HCT116 (cell line): ENCODE results near the gene EIF5A2. TPM values are rescaled to one million over a fixed set of nuclear protein-coding genes. Genes with fewer than 3 reads are reported as not detected.
A peak's percentile ranks its signal among the peaks of the same experiment; 100 is the strongest.

Source experiments
- ATAC-seq: fragments of 200-7000 bp; cut with Tn5 transposase; 2 replicates; pipeline ENCODE4 v1.9.1; 2020; ENCODE audit warnings: mild to moderate bottlenecking, moderate library complexity
- BruUV-seq: library from RNA; stranded (reverse); fragments of 400-500 nt; replicated peaks from 2 replicates; lab custom pipeline; 2021; lab: Mats Ljungman, UMichigan
- CTCF ChIA-PET: fragments of 300-600 bp; sonication (Branson Sonifier 250); formaldehyde crosslinking; loops from one replicate; lab custom pipeline; 2021; ENCODE audit warnings: antibody characterized with exemption; lab: Charles Lee
- POLR2A ChIA-PET: fragments of 300-600, 350-600 bp; sonication (Branson Sonifier 250); formaldehyde crosslinking; loops from one replicate; lab custom pipeline; 2021; ENCODE audit warnings: antibody characterized with exemption; lab: Charles Lee
- RAD21 ChIA-PET, 2 experiments: fragments of 300-600 bp; sonication (Branson Sonifier 250); formaldehyde crosslinking; loops; one replicate each; lab custom pipeline; 2023; ENCODE audit warnings: low total read pairs in 2 of 2; ENCODE audit not compliant: uncharacterized antibody in 2 of 2, unreplicated experiment in 2 of 2, low non-redundant PET in 1 of 2; lab: Charles Lee
- DNase-seq: peaks from one replicate; pipeline ENCODE4 v3.0.0-alpha.2; 2010; ENCODE audit warnings: low read depth, low spot score
- H2AFZ ChIP-seq: fragments of 200-600 bp; shearing (Covaris generic), sonication (generic); 2 replicates; pipeline ENCODE4 v1.6.1; 2017; ENCODE audit warnings: low read depth, mixed run types, mixed read lengths, antibody characterized with exemption, low read length; ENCODE audit not compliant: poor library complexity, severe bottlenecking
- H3K27ac ChIP-seq: 2 replicates; pipeline ENCODE4 v1.5.1; 2012; ENCODE audit warnings: low read depth, low read length
- H3K27me3 ChIP-seq: fragments of 200-600 bp; sonication (generic); 2 replicates; pipeline ENCODE4 v1.6.1; 2016; ENCODE audit warnings: mixed run types, low read length, mixed read lengths; ENCODE audit not compliant: insufficient read depth
- H3K36me3 ChIP-seq, 2 experiments: fragments of 200-500 bp in 1 of 2; fragments of 200-600 bp in 1 of 2; sonication (Bioruptor generic) in 1 of 2; sonication (generic) in 1 of 2; 2 replicates each; pipeline versions ENCODE4 v1.5.1 to v1.6.1; 2014 to 2016; ENCODE audit warnings: low read length in 2 of 2, inconsistent platforms in 1 of 2, mixed read lengths in 1 of 2, mixed run types in 1 of 2; ENCODE audit not compliant: insufficient read depth in 2 of 2, control insufficient read depth in 1 of 2
- H3K4me1 ChIP-seq, 2 experiments: fragments of 200-600 bp in 1 of 2; sonication (generic) in 1 of 2; 2 replicates each; pipeline versions ENCODE4 v1.5.1 to v1.6.1; 2012 to 2017; ENCODE audit warnings: low read length in 2 of 2, inconsistent platforms in 1 of 2, mild to moderate bottlenecking in 1 of 2, mixed read lengths in 1 of 2, mixed run types in 1 of 2, moderate library complexity in 1 of 2; ENCODE audit not compliant: insufficient read depth in 2 of 2, control insufficient read depth in 1 of 2
- H3K4me2 ChIP-seq: fragments of 200-600 bp; sonication (generic); 2 replicates; pipeline ENCODE4 v1.6.1; 2017; ENCODE audit warnings: mixed run types, low read length, mixed read lengths
- H3K4me3 ChIP-seq, 2 experiments: fragments of 200-600 bp in 1 of 2; sonication (generic) in 1 of 2; replicated peaks in 1 of 2; 2 replicates each; pipeline ENCODE4 v1.5.1; 2011 to 2016; ENCODE audit warnings: low read length in 2 of 2, control low read depth in 1 of 2, low read depth in 1 of 2, mild to moderate bottlenecking in 1 of 2, mixed read lengths in 1 of 2, mixed run types in 1 of 2
- H3K79me2 ChIP-seq: fragments of 200-600 bp; sonication (generic); 2 replicates; pipeline ENCODE4 v1.6.1; 2017; ENCODE audit warnings: mild to moderate bottlenecking, mixed run types, low read length, moderate library complexity, mixed read lengths; ENCODE audit not compliant: insufficient read depth
- H3K9ac ChIP-seq: fragments of 200-600 bp; sonication (generic); 2 replicates; pipeline ENCODE4 v1.6.1; 2016; ENCODE audit warnings: low read length, mixed read lengths
- H3K9me2 ChIP-seq: fragments of 200-600 bp; sonication (generic), shearing (Covaris generic); 2 replicates; pipeline ENCODE4 v1.6.1; 2017; ENCODE audit warnings: mixed run types, mild to moderate bottlenecking, moderate library complexity; ENCODE audit not compliant: insufficient read depth
- H3K9me3 ChIP-seq, 2 experiments: fragments of 200-500 bp in 1 of 2; fragments of 200-600 bp in 1 of 2; sonication (Bioruptor generic) in 1 of 2; sonication (generic) in 1 of 2; 2 replicates each; pipeline ENCODE4 v1.6.1; 2014 to 2017; ENCODE audit warnings: low read length in 2 of 2, mixed read lengths in 2 of 2, inconsistent platforms in 1 of 2, low read depth in 1 of 2, mild to moderate bottlenecking in 1 of 2, mixed run types in 1 of 2, moderate library complexity in 1 of 2; ENCODE audit not compliant: control insufficient read depth in 1 of 2, insufficient read depth in 1 of 2
- H4K20me1 ChIP-seq: fragments of 200-600 bp; sonication (generic), shearing (Covaris generic); 2 replicates; pipeline ENCODE4 v1.6.1; 2017; ENCODE audit warnings: mixed run types, mild to moderate bottlenecking, moderate library complexity; ENCODE audit not compliant: insufficient read depth
- CBX3 ChIP-seq: IDR thresholded peaks from 2 replicates; pipeline ENCODE4 v1.6.1; 2012; ENCODE audit warnings: low read depth
- EGR1 ChIP-seq: IDR thresholded peaks from 2 replicates; pipeline ENCODE4 v1.6.1; 2012; ENCODE audit warnings: low read depth
- EZH2 ChIP-seq: fragments of 200-600 bp; sonication (generic); IDR thresholded peaks from 2 replicates; pipeline ENCODE4 v1.6.1; 2017; ENCODE audit warnings: antibody characterized with exemption, mixed run types
- FOSL1 ChIP-seq: IDR thresholded peaks from 2 replicates; pipeline ENCODE4 v1.6.1; 2012; ENCODE audit warnings: low read depth
- JUND ChIP-seq: IDR thresholded peaks from 2 replicates; pipeline ENCODE4 v1.6.1; 2012
- MAX ChIP-seq: IDR thresholded peaks from 2 replicates; pipeline ENCODE4 v1.6.1; 2012
- POLR2A ChIP-seq: IDR thresholded peaks from 2 replicates; pipeline ENCODE4 v1.7.0; 2011; ENCODE audit warnings: borderline replicate concordance; ENCODE audit not compliant: insufficient read depth, insufficient read length; ENCODE audit errors: extremely low read depth
- POLR2AphosphoS5 ChIP-seq: IDR thresholded peaks from 2 replicates; pipeline ENCODE4 v1.6.1; 2011; ENCODE audit warnings: mild to moderate bottlenecking, low read depth, low read length, moderate library complexity
- SIN3A ChIP-seq: IDR thresholded peaks from 2 replicates; pipeline ENCODE4 v1.6.1; 2012; ENCODE audit warnings: low read depth
- SP1 ChIP-seq: IDR thresholded peaks from 2 replicates; pipeline ENCODE4 v1.6.1; 2012; ENCODE audit warnings: low read depth
- YY1 ChIP-seq: IDR thresholded peaks from 2 replicates; pipeline ENCODE4 v1.6.1; 2011; ENCODE audit warnings: low read length, low read depth, moderate library complexity, mild to moderate bottlenecking; ENCODE audit not compliant: insufficient replicate concordance; ENCODE audit errors: extremely low read depth
- intact Hi-C: fragments of 100-400 bp; cut with micrococcal nuclease; formaldehyde crosslinking; loops from 2 replicates; pipeline ENCODE4 v1.10.0; 2022
- total RNA-seq: library from RNA; stranded (reverse); gene quantifications from one replicate; pipeline ENCODE4 v1.2.1, GENCODE V29; 2021; ENCODE audit not compliant: unreplicated experiment

The EIF5A2 gene
- total RNA-seq, 1 experiment from 2014 or later = 19.4 TPM

GRCh38 chr3:170865209-170866094 is 43.0 kb downstream of the EIF5A2 start:
- peak; percentile 28 for ATAC-seq
- ChIA-PET POLR2A (interaction anchor here (0.9 to 1.4 kb wide), 3 partner anchors 8 to 24 kb away, joined by 3 to 8 read pairs (median 3); no protein-coding TSS in a partner anchor), CTCF (interaction anchor here (1.2 to 1.3 kb wide), 2 partner anchors 54 to 451 kb away, joined by 3 to 4 read pairs; no protein-coding TSS in a partner anchor), RAD21 (no interaction called here)
- intact Hi-C loops = no loop called here
- peak; percentile 21 for TF ChIP-seq SIN3A
- no peak for TF ChIP-seq EGR1
- TF ChIP-seq JUND = peak; percentile 37
- TF ChIP-seq EZH2 = no peak
- TF ChIP-seq POLR2AphosphoS5 = peak; percentile 74
- TF ChIP-seq MAX = no peak
- TF ChIP-seq POLR2A = peak; percentile 66
- 0 out of 2 replicates have a peak, but pooled peaks have one; percentile 9 for TF ChIP-seq CBX3
- TF ChIP-seq YY1 = no peak
- TF ChIP-seq FOSL1 = peak; percentile 11; the same call in 1 of the 2 replicates
- 0 out of 2 replicates have a peak, but pooled peaks have one; percentile 12 for TF ChIP-seq SP1
- no peaks in the 10 kb centered on the region for H3K9me2 ChIP-seq
- no peak overlapping the region; the same call in 1 of the 2 replicates for H3K27ac ChIP-seq
- no peak overlapping the region for H3K4me3 ChIP-seq
- no TSS peak for BruUV-seq
- H3K9ac ChIP-seq = no peak overlapping the region
- H3K9me3 ChIP-seq = no peaks in the 10 kb centered on the region
- H2AFZ ChIP-seq = no peak overlapping the region
- peaks cover 3 to 9% of the 10 kb centered on the region in 2 experiments; a peak in 3 of 4 replicates for H3K4me1 ChIP-seq
- peaks cover 33% of the 10 kb centered on the region for H3K79me2 ChIP-seq
- no peak overlapping the region for H3K4me2 ChIP-seq
- no peaks in the 10 kb centered on the region for H3K27me3 ChIP-seq
- DNase-seq = no peak
- H3K36me3 ChIP-seq = peaks cover 26 to 31% of the 10 kb centered on the region in 2 experiments
- peaks cover 26% of the 10 kb centered on the region for H4K20me1 ChIP-seq
